H1 (cell line): ENCODE results near the gene RBM6. TPM values are rescaled to one million over a fixed set of nuclear protein-coding genes. Genes with fewer than 3 reads are reported as not detected.
A peak's percentile ranks its signal among the peaks of the same experiment; 100 is the strongest.

ENCODE experiments used
- BRCA1 ChIP-seq: IDR thresholded peaks from 2 replicates; pipeline ENCODE4 v1.6.1; 2012; ENCODE audit warnings: low read depth, low read length, improper control_type of control experiment
- CBX8 ChIP-seq: fragments of 300-800, 300-1000 bp; sonication (generic); IDR thresholded peaks from 2 replicates; pipeline ENCODE4 v1.7.1; 2016; ENCODE audit warnings: low read depth, low read length, borderline replicate concordance
- CHD1 ChIP-seq: IDR thresholded peaks from 2 replicates; pipeline ENCODE4 v1.6.1; 2012; ENCODE audit warnings: low read depth, low read length, improper control_type of control experiment
- CREB1 ChIP-seq: IDR thresholded peaks from 2 replicates; pipeline ENCODE4 v1.6.1; 2012; ENCODE audit warnings: inconsistent platforms
- EP300 ChIP-seq, 2 experiments: IDR thresholded peaks; 1 replicate in 1 of 2; 2 replicates in 1 of 2; pipeline ENCODE4 v1.6.1; 2011 to 2012; ENCODE audit warnings: low read depth in 2 of 2, low read length in 2 of 2, mild to moderate bottlenecking in 2 of 2, borderline replicate concordance in 1 of 2, inconsistent platforms in 1 of 2, moderate library complexity in 1 of 2
- GABPA ChIP-seq: IDR thresholded peaks from 2 replicates; pipeline ENCODE4 v1.6.1; 2011; ENCODE audit warnings: mild to moderate bottlenecking, low read length, moderate library complexity, borderline replicate concordance; ENCODE audit not compliant: insufficient read depth
- HDAC2 ChIP-seq, 2 experiments: fragments of 300-600 bp in 1 of 2; sonication (generic) in 1 of 2; IDR thresholded peaks; 2 replicates each; pipeline ENCODE4 v1.6.1; 2011 to 2012; ENCODE audit warnings: low read depth in 2 of 2, low read length in 2 of 2, mild to moderate bottlenecking in 2 of 2, moderate library complexity in 2 of 2, borderline replicate concordance in 1 of 2, inconsistent platforms in 1 of 2
- KDM4A ChIP-seq: IDR thresholded peaks from one replicate; pipeline ENCODE4 v1.7.1; 2012; ENCODE audit warnings: low read depth, mild to moderate bottlenecking, moderate library complexity, low read length, inconsistent platforms; ENCODE audit not compliant: severe bottlenecking
- KDM5A ChIP-seq: fragments of 200-600 bp; IDR thresholded peaks from 2 replicates; pipeline ENCODE4 v1.7.1; 2012; ENCODE audit warnings: mild to moderate bottlenecking, low read length, inconsistent platforms, mixed read lengths
- NRF1 ChIP-seq: IDR thresholded peaks from 2 replicates; pipeline ENCODE4 v1.6.1; 2011; ENCODE audit warnings: mild to moderate bottlenecking, low read depth, low read length, improper control_type of control experiment
- POU5F1 ChIP-seq: IDR thresholded peaks from 2 replicates; pipeline ENCODE4 v1.6.1; 2011; ENCODE audit warnings: low read depth, mild to moderate bottlenecking, low read length, moderate library complexity
- RNF2 ChIP-seq: fragments of 200-900, 300-1000 bp; sonication (generic); IDR thresholded peaks from 2 replicates; pipeline ENCODE4 v1.7.1; 2016; ENCODE audit warnings: borderline replicate concordance, low read depth, mild to moderate bottlenecking, antibody characterized with exemption, low read length; ENCODE audit not compliant: poor library complexity, severe bottlenecking; ENCODE audit errors: missing control alignments
- RXRA ChIP-seq: IDR thresholded peaks from 2 replicates; pipeline ENCODE4 v1.6.1; 2011; ENCODE audit warnings: low read depth, mild to moderate bottlenecking, low read length, moderate library complexity; ENCODE audit not compliant: insufficient read depth
- SIRT6 ChIP-seq: IDR thresholded peaks from one replicate; pipeline ENCODE4 v1.7.1; 2012; ENCODE audit warnings: low read length, inconsistent platforms
- SIX5 ChIP-seq: IDR thresholded peaks from 2 replicates; pipeline ENCODE4 v1.6.1; 2011; ENCODE audit warnings: mild to moderate bottlenecking, low read depth, low read length
- SP1 ChIP-seq: IDR thresholded peaks from 2 replicates; pipeline ENCODE4 v1.6.1; 2011; ENCODE audit warnings: low read depth, low read length
- SP2 ChIP-seq: IDR thresholded peaks from 2 replicates; pipeline ENCODE4 v1.6.1; 2012; ENCODE audit warnings: mild to moderate bottlenecking, low read length, inconsistent platforms
- SUZ12 ChIP-seq: fragments of 200-600 bp; sonication (generic); IDR thresholded peaks from 2 replicates; pipeline ENCODE4 v1.6.1; 2012; ENCODE audit warnings: mild to moderate bottlenecking, inconsistent platforms, low read length, moderate library complexity, mixed read lengths
- TAF7 ChIP-seq: optimal IDR thresholded peaks from 2 replicates; pipeline ENCODE3; 2011; ENCODE audit warnings: low read depth, mild to moderate bottlenecking, inconsistent platforms, low read length, moderate library complexity, borderline replicate concordance
- TCF12 ChIP-seq: IDR thresholded peaks from 2 replicates; pipeline ENCODE4 v1.6.1; 2011; ENCODE audit warnings: low read depth, mild to moderate bottlenecking, low read length
- ZNF274 ChIP-seq: IDR thresholded peaks from 2 replicates; pipeline ENCODE4 v1.7.0; 2012; ENCODE audit warnings: low read length, borderline replicate concordance; ENCODE audit errors: extremely low read depth
- polyA plus RNA-seq, 7 experiments: library from polyadenylated mRNA; depleted of rRNA in 3 of 7; stranded (reverse) in 5 of 7; unstranded in 2 of 7; fragments of >200 nt in 5 of 7; fragments of 200-250 nt in 2 of 7; gene quantifications; 1 replicate in 5 of 7; 2 replicates in 1 of 7; 4 replicates in 1 of 7; pipeline versions ENCODE4 v1.2.1 to v1.2.3, GENCODE V29; 2011 to 2013; ENCODE audit warnings: missing spikeins in 2 of 7, mixed read lengths in 2 of 7
- total RNA-seq: library from RNA; stranded (reverse); fragmentation: NEBNext Ultra II Directional; extraction: Animal tissue kit (Norgen Biotek cat#: 25700); gene quantifications from 2 replicates; pipeline ENCODE4 v1.2.1, GENCODE V29; 2021
- TF ChIP-seq, protein P1 (sequence below): IDR thresholded peaks from 2 replicates; pipeline ENCODE4 v1.6.1; 2011; ENCODE audit warnings: low read depth, mild to moderate bottlenecking, low read length; ENCODE audit not compliant: insufficient read depth
- TF ChIP-seq, protein P2 (sequence below): IDR thresholded peaks from 2 replicates; pipeline ENCODE4 v1.6.1; 2011; ENCODE audit warnings: low read length, improper control_type of control experiment

RBM6 gene
- total and polyA plus RNA-seq, 2 of the 8 experiments (the other 6 are each of a cell fraction or from before 2014, with no cell fraction given), result 30.6 to 80.1 TPM

GRCh38 chr3:49910409-49911123, 29.4 kb upstream of the RBM6 start (continued):
- TF ChIP-seq HDAC2 (IDR thresholded peaks at IDR 0.05; ENCODE audit: borderline replicate concordance in 1 of 2, low read depth in 2 of 2, low read length in 2 of 2), result no peak
- no peak for TF ChIP-seq EP300 (IDR thresholded peaks at IDR 0.05; ENCODE audit: borderline replicate concordance in 1 of 2, low read depth in 2 of 2, low read length in 2 of 2)
- no peak for TF ChIP-seq GABPA
- no peak for TF ChIP-seq RNF2
- no peak for TF ChIP-seq SUZ12
- TF ChIP-seq POU5F1, result 0 out of 2 replicates have a peak, but pooled peaks have one; percentile 39
- peak; percentile 29; the same call in 1 of the 2 replicates for TF ChIP-seq NRF1
- no peak for TF ChIP-seq SP2
- peak; percentile 34; the same call in 1 of the 2 replicates for TF ChIP-seq CREB1
- TF ChIP-seq, protein P1, sequence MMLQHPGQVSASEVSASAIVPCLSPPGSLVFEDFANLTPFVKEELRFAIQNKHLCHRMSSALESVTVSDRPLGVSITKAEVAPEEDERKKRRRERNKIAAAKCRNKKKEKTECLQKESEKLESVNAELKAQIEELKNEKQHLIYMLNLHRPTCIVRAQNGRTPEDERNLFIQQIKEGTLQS, result no peak
- TF ChIP-seq, protein P2, sequence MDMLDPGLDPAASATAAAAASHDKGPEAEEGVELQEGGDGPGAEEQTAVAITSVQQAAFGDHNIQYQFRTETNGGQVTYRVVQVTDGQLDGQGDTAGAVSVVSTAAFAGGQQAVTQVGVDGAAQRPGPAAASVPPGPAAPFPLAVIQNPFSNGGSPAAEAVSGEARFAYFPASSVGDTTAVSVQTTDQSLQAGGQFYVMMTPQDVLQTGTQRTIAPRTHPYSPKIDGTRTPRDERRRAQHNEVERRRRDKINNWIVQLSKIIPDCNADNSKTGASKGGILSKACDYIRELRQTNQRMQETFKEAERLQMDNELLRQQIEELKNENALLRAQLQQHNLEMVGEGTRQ, result no peak
- TF ChIP-seq SIRT6, result no peak
- no peak for TF ChIP-seq TCF12
- no peak for TF ChIP-seq TAF7
- TF ChIP-seq CHD1, result no peak
- no peak for TF ChIP-seq RXRA
- TF ChIP-seq BRCA1, result no peak
- no peak for TF ChIP-seq KDM5A
- 0 out of 2 replicates have a peak, but pooled peaks have one; percentile 7 for TF ChIP-seq SP1
- no peak for TF ChIP-seq ZNF274
- TF ChIP-seq SIX5, result no peak
- TF ChIP-seq KDM4A, result peak; percentile 51
- TF ChIP-seq CBX8, result no peak
